Activated CD8-positive, alpha-beta T cell treated with anti-CD3 and anti-CD28 coated beads, Interleukin-2, amount 10 ng/mL, durations not matched to agents 7 days and 5 days (primary cell): Measurements from ENCODE around the gene EP400. TPM values are rescaled to one million over a fixed set of nuclear protein-coding genes. Genes with fewer than 3 reads are reported as not detected.
"Not testable (repeated sequence)": the region's sequence is repeated elsewhere in the genome, so short reads cannot be mapped to it uniquely, and the experiment has no call there.

Source experiments
- ATAC-seq: fragments of 150-1000 bp; cut with Tn5 transposase; one replicate; pipeline ENCODE4 v1.10.0; 2021; ENCODE audit warnings: moderate library complexity
- CTCF ChIA-PET: fragments of 350-600 bp; sonication (Branson Sonifier 250); formaldehyde crosslinking; loops from one replicate; lab custom pipeline; 2021; ENCODE audit warnings: antibody characterized with exemption; lab: Charles Lee
- POLR2A ChIA-PET: fragments of 350-600 bp; sonication (Branson Sonifier 250); formaldehyde crosslinking; loops from one replicate; lab custom pipeline; 2021; ENCODE audit warnings: antibody characterized with exemption; lab: Charles Lee
- DNase-seq: peaks from one replicate; pipeline ENCODE4 v3.0.0-alpha.2; 2020
- H3K27ac Mint-ChIP-seq: one replicate; pipeline ENCODE4 v1.8.0; 2021; ENCODE audit warnings: mild to moderate bottlenecking, mixed read lengths
- H3K27me3 Mint-ChIP-seq: one replicate; pipeline ENCODE4 v1.8.0; 2021; ENCODE audit warnings: low read depth, mixed read lengths
- H3K36me3 Mint-ChIP-seq: one replicate; pipeline ENCODE4 v1.8.0; 2021; ENCODE audit warnings: low read depth, mixed read lengths
- H3K4me1 Mint-ChIP-seq: one replicate; pipeline ENCODE4 v1.8.0; 2021; ENCODE audit warnings: low read depth, mixed read lengths
- H3K4me3 Mint-ChIP-seq: one replicate; pipeline ENCODE4 v1.8.0; 2021; ENCODE audit warnings: mild to moderate bottlenecking, mixed read lengths
- H3K9me3 Mint-ChIP-seq: one replicate; pipeline ENCODE4 v1.8.0; 2022; ENCODE audit warnings: mixed read lengths; ENCODE audit not compliant: insufficient read depth
- total RNA-seq, 2 experiments: library from RNA; stranded (reverse); gene quantifications; one replicate each; pipeline ENCODE4 v1.2.3, GENCODE V29; 2021

Gene EP400
- total RNA-seq, 2 experiments from 2014 or later = 58.0 to 58.8 TPM

GRCh38 chr12:131948713-131949430 lies 870 bp upstream of the EP400 start:
- H3K9me3 Mint-ChIP-seq, ATAC-seq, H3K27me3 Mint-ChIP-seq, DNase-seq: not testable (repeated sequence)
- Mint-ChIP-seq H3K36me3 (peaks cover 13% of the 10 kb centered on the region), H3K27ac (peak overlapping the region; percentile 85), H3K4me3 (peak overlapping the region; percentile 78), H3K4me1 (peaks cover 34% of the 10 kb centered on the region)
- CTCF ChIA-PET = interaction anchor here (1.4 to 1.8 kb wide), 2 partner anchors 19 to 113 kb away, joined by 3 to 5 read pairs; no protein-coding TSS in a partner anchor
- POLR2A ChIA-PET = interaction anchor here (1.0 to 2.1 kb wide), 2 partner anchors 14 to 19 kb away, joined by 4 to 9 read pairs; no protein-coding TSS in a partner anchor

GRCh38 chr12:131950182-131950913 lies 606 bp downstream of the EP400 start:
- Mint-ChIP-seq H3K4me1 (peaks cover 34% of the 10 kb centered on the region), H3K27ac (peak overlapping the region; percentile 96), H3K36me3 (peaks cover 5% of the 10 kb centered on the region), H3K9me3 (no peaks in the 10 kb centered on the region), H3K4me3 (peak overlapping the region; percentile 92), H3K27me3 (no peaks in the 10 kb centered on the region)
- DNase-seq = peak; percentile 50
- peak; percentile 34 for ATAC-seq
- POLR2A ChIA-PET = interaction anchor here (1.0 to 2.1 kb wide), 2 partner anchors 12 to 20 kb away, joined by 4 to 9 read pairs; no protein-coding TSS in a partner anchor
- CTCF ChIA-PET = interaction anchor here (1.4 to 1.8 kb wide), 2 partner anchors 20 to 114 kb away, joined by 3 to 5 read pairs; no protein-coding TSS in a partner anchor

- CTCF ChIA-PET = interaction anchor here (0.6 kb wide), 1 partner anchor 71 kb away, joined by 3 read pairs; no protein-coding TSS in a partner anchor
- H3K9me3 Mint-ChIP-seq, DNase-seq, ATAC-seq, H3K36me3 Mint-ChIP-seq, POLR2A ChIA-PET, H3K4me3 Mint-ChIP-seq, H3K27me3 Mint-ChIP-seq, H3K27ac Mint-ChIP-seq: not testable (repeated sequence)
- H3K4me1 Mint-ChIP-seq = peaks cover 33% of the 10 kb centered on the region
Measured at GRCh38 chr12:131953810-131954209, 4.1 kb downstream of the EP400 start.

GRCh38 chr12:131954460-131954859 lies 4.7 kb downstream of the EP400 start:
- POLR2A ChIA-PET, H3K27me3 Mint-ChIP-seq, H3K9me3 Mint-ChIP-seq, H3K27ac Mint-ChIP-seq, ATAC-seq, H3K4me3 Mint-ChIP-seq, H3K36me3 Mint-ChIP-seq, CTCF ChIA-PET, DNase-seq: not testable (repeated sequence)
- peaks cover 33% of the 10 kb centered on the region for H3K4me1 Mint-ChIP-seq

GRCh38 chr12:131959116-131959515 lies 9.4 kb downstream of the EP400 start:
- H3K4me1 Mint-ChIP-seq = peaks cover 39% of the 10 kb centered on the region
- CTCF ChIA-PET = no interaction called here
- H3K4me3 Mint-ChIP-seq = no peak overlapping the region

DNA sequence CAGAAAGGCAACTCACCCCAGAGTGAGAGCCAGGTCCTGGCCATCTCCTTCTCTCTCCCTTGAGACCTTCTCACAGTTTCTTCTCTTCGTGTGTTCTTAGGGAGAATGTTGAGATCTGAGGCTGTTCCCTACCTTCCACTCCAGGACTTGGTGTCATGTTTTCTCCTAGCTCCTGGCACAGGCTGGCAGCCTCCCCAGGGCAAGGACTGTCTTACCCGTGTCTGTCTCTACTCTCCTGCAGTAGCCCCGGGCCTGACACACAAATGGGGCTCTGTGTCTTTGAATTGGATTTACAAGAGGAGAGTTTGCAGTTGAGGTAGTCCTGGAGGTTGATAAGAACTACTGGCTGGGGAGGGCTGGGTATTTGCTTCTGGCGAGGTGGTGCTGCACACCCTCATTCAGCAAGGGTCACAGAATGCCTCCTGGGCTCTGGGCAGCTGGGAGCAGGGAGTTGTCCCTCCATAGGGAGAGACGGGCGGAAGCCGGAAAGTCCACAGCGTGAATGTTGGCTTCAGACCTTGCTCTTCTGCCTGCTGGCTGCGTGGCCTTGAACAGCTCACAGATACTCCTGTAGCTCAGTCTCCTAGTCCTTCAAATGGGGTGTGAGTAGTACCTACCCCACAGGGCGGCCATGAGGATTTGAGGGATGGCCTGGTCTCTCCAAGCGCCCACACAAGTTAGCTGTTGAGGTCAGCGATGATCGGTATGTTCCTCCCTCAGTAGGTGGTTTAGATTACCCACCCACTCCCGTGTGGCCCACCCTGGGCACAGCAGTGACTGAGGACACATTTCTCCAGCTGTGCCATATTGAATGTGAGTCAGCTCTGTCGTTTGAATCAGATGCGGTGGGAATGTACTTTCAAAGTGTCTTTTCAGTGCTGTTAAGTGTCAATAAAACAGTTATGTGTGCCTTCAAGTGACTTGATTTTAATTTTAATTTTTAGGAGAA lies 10.2 kb downstream of the EP400 start:
- CTCF ChIA-PET = no interaction called here
- POLR2A ChIA-PET = no interaction called here
- DNase-seq (no peak), ATAC-seq (no peak)
- Mint-ChIP-seq H3K27me3 (no peaks in the 10 kb centered on the region), H3K27ac (peak overlapping the region; percentile 31), H3K9me3 (no peaks in the 10 kb centered on the region), H3K4me3 (no peak overlapping the region), H3K36me3 (peaks cover 14% of the 10 kb centered on the region), H3K4me1 (peaks cover 42% of the 10 kb centered on the region)

More at GRCh38 chr12:131959116-131959515, 9.4 kb downstream of the EP400 start:
- H3K36me3 Mint-ChIP-seq = peaks cover 12% of the 10 kb centered on the region
- H3K27ac Mint-ChIP-seq = peak overlapping the region; percentile 31
- no peaks in the 10 kb centered on the region for H3K9me3 Mint-ChIP-seq
- ATAC-seq = no peak
- no peak for DNase-seq
- no peaks in the 10 kb centered on the region for H3K27me3 Mint-ChIP-seq
- POLR2A ChIA-PET = no interaction called here

GRCh38 chr12:131960590-131961325 lies 11.0 kb downstream of the EP400 start:
- H3K27ac Mint-ChIP-seq, H3K4me3 Mint-ChIP-seq, H3K27me3 Mint-ChIP-seq, POLR2A ChIA-PET, CTCF ChIA-PET, DNase-seq, H3K9me3 Mint-ChIP-seq, ATAC-seq: not testable (repeated sequence)
- H3K4me1 Mint-ChIP-seq = peaks cover 46% of the 10 kb centered on the region
- H3K36me3 Mint-ChIP-seq = peaks cover 19% of the 10 kb centered on the region

DNA sequence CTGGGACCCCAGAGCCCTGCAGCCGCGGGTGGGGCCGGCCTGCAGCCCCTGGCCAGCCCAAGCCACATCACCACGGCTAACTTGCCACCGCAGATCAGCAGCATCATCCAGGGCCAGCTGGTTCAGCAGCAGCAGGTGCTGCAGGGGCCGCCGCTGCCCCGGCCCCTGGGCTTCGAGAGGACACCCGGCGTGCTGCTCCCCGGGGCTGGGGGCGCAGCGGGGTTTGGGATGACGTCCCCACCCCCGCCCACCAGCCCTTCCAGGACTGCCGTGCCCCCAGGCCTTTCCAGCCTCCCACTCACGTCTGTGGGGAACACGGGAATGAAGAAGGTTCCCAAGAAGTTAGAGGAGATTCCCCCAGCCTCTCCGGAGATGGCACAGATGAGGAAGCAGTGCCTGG lies 11.6 kb downstream of the EP400 start:
- H3K4me1 Mint-ChIP-seq = peaks cover 41% of the 10 kb centered on the region
- H3K4me3 Mint-ChIP-seq, H3K9me3 Mint-ChIP-seq, H3K27me3 Mint-ChIP-seq, H3K27ac Mint-ChIP-seq, DNase-seq, ATAC-seq, POLR2A ChIA-PET, CTCF ChIA-PET: not testable (repeated sequence)
- H3K36me3 Mint-ChIP-seq = peaks cover 19% of the 10 kb centered on the region

DNA sequence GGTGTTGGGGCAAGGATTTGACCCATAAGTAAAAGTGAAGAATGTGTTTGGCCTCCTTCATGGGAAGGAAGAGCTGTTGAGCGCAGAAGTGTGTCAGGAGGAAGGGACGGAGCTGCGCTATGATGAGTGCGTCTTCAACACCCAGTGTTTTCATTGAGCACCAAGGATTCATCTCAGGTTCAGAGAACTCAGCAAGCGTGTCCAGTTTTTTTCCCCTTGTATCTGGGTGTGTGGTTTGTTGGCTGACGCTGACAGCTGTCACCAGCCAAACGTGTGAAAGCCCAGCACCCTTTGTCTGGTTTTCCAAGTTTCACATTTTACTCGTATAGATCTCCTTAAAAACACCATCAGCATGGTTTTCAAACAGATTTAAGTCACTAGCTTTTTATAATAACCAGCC lies 12.3 kb downstream of the EP400 start:
- Mint-ChIP-seq H3K27me3 (no peaks in the 10 kb centered on the region), H3K36me3 (peaks cover 19% of the 10 kb centered on the region), H3K4me3 (no peak overlapping the region), H3K27ac (peak overlapping the region; percentile 50), H3K9me3 (no peaks in the 10 kb centered on the region), H3K4me1 (peaks cover 39% of the 10 kb centered on the region)
- ChIA-PET CTCF (no interaction called here), POLR2A (interaction anchor here (1.3 kb wide), 1 partner anchor 12 kb away, joined by 4 read pairs; the partner anchor contains the start of gene EP400)
- no peak for DNase-seq
- ATAC-seq = no peak

DNA sequence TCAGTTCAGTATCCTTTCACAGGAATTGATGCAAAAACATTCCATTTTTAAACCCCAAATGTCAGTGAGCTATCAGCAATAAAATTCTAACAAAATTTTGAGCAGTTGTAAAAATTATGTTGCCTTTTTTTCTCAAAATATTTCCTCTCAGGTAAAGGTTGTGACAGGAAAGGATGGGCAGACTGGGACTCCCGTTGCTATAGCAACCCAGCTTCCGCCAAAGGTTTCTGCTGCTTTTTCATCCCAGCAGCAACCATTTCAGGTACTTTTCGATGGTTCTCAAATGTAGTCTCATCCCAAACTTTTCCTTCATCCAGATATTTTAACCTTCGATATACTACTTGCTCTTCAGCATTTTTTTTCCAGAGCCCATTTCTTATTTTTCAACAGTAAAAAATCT lies 13.6 kb downstream of the EP400 start:
- ATAC-seq = no peak
- no peaks in the 10 kb centered on the region for H3K9me3 Mint-ChIP-seq
- H3K36me3 Mint-ChIP-seq = peaks cover 24% of the 10 kb centered on the region
- DNase-seq = no peak
- ChIA-PET CTCF (no interaction called here), POLR2A (no interaction called here)
- peaks cover 32% of the 10 kb centered on the region for H3K4me1 Mint-ChIP-seq
- H3K27me3 Mint-ChIP-seq = no peaks in the 10 kb centered on the region
- H3K27ac Mint-ChIP-seq = peak overlapping the region; percentile 1
- H3K4me3 Mint-ChIP-seq = no peak overlapping the region

DNA sequence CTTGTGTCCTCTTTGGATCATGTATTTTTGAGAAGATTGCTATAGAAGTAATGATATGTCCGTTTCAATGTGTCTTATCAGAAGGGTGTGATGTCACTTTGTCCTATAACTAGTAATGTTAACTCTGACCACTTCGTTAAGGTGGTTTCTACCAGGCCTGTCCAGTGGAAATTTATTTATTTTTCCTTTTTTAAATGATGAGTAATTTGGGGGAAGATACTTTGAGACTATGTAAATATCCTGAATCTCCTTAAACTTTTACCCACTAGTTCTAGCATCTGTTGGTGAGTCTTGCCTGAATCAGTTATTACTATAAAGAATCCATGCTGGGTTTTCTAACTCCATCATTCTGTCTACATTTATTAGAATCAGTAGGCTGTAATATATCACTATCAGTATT lies 15.3 kb downstream of the EP400 start:
- no peak overlapping the region for H3K27ac Mint-ChIP-seq
- H3K4me3 Mint-ChIP-seq = no peak overlapping the region
- POLR2A ChIA-PET = no interaction called here
- CTCF ChIA-PET = no interaction called here
- ATAC-seq (no peak), DNase-seq (no peak)
- no peaks in the 10 kb centered on the region for H3K27me3 Mint-ChIP-seq
- peaks cover 25% of the 10 kb centered on the region for H3K4me1 Mint-ChIP-seq
- peaks cover 26% of the 10 kb centered on the region for H3K36me3 Mint-ChIP-seq
- H3K9me3 Mint-ChIP-seq = no peaks in the 10 kb centered on the region
